AG04450 (cell line): ENCODE measurements around the gene CBX2. TPM values are rescaled to one million over a fixed set of nuclear protein-coding genes. Genes with fewer than 3 reads are reported as not detected.
"Not testable (repeated sequence)": the region's sequence is repeated elsewhere in the genome, so short reads cannot be mapped to it uniquely, and the experiment has no call there.

Source experiments
- CTCF ChIA-PET: fragments of 300-600, 350-600 bp; formaldehyde crosslinking; extraction: SDS; loops from one replicate; lab custom pipeline; 2022; ENCODE audit warnings: antibody characterized with exemption, inconsistent platforms; lab: Charles Lee
- POLR2A ChIA-PET: fragments of 350-600 bp; formaldehyde crosslinking; extraction: SDS; loops from one replicate; lab custom pipeline; 2021; ENCODE audit warnings: antibody characterized with exemption, inconsistent platforms; lab: Yijun Ruan, JAX
- DNase-seq: peaks from one replicate; pipeline ENCODE4 v3.0.0-alpha.2; 2011; ENCODE audit warnings: low read depth, low spot score
- H3K27ac ChIP-seq: one replicate; pipeline ENCODE4 v1.5.1; 2012; ENCODE audit warnings: low read depth, low read length, control low read depth
- H3K27me3 ChIP-seq: one replicate; pipeline ENCODE4 v1.6.0; 2012; ENCODE audit warnings: low read length; ENCODE audit not compliant: control insufficient read depth, insufficient read depth
- H3K4me3 ChIP-seq: 2 replicates; pipeline ENCODE4 v1.5.1; 2011; ENCODE audit warnings: mild to moderate bottlenecking, low read depth, low read length, control low read depth
- H3K9me3 ChIP-seq: 2 replicates; pipeline ENCODE4 v1.5.1; 2012; ENCODE audit warnings: low read length; ENCODE audit not compliant: control insufficient read depth, insufficient read depth
- CTCF ChIP-seq: IDR thresholded peaks from 2 replicates; pipeline ENCODE4 v1.5.1; 2011; ENCODE audit warnings: low read depth, low read length, control low read depth, inconsistent platforms
- polyA plus RNA-seq: library from polyadenylated mRNA; depleted of rRNA; stranded (reverse); fragments of >200 nt; gene quantifications from 2 replicates; pipeline ENCODE4 v1.2.3, GENCODE V29; 2011

The CBX2 gene
- polyA plus RNA-seq, 1 experiment = 2.3 TPM

- ChIA-PET CTCF (no interaction called here), POLR2A (interaction anchor here (0.6 kb wide), 1 partner anchor 1458 kb away, joined by 4 read pairs; no protein-coding TSS in a partner anchor)
- no peak for TF ChIP-seq CTCF
- H3K9me3 ChIP-seq = no peaks in the 10 kb centered on the region
- H3K27ac ChIP-seq = no peak overlapping the region
- no peak for DNase-seq
- no peak overlapping the region for H3K4me3 ChIP-seq
- peaks cover 47% of the 10 kb centered on the region for H3K27me3 ChIP-seq
Observed at GRCh38 chr17:79771276-79771675, 6.7 kb upstream of the CBX2 start.

GRCh38 chr17:79772726-79773125, 5.2 kb upstream of the CBX2 start:
- H3K27ac ChIP-seq, POLR2A ChIA-PET, DNase-seq, H3K4me3 ChIP-seq, H3K9me3 ChIP-seq, CTCF ChIA-PET: not testable (repeated sequence)
- H3K27me3 ChIP-seq = peaks cover 61% of the 10 kb centered on the region

DNA sequence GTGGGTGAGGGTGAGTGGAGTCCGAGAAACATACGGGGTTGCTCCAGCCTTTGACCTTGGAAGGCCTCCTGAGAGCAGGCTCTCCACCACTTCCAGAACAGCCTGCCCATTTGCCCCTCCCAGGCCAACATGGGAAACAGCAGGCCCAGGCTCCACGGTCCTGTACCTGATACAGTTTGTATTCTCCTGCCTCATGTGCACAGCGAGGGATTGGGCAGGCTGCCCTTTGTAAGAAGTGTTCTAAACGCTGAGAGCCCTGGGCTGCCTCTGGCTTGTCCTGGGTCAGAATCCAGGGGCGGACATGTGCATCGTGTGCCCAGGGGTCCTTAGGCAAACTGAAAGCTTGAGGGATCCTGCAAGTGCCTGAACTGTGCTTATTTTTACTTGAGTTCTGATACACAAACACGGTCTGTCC, 3.4 kb upstream of the CBX2 start:
- no peak for DNase-seq
- Histone ChIP-seq H3K9me3 (no peaks in the 10 kb centered on the region), H3K27me3 (peaks cover 53% of the 10 kb centered on the region), H3K27ac (no peak overlapping the region), H3K4me3 (no peak overlapping the region)
- no peak for TF ChIP-seq CTCF
- CTCF ChIA-PET = interaction anchor here (2.1 kb wide), 1 partner anchor 33 kb away, joined by 9 read pairs; no protein-coding TSS in a partner anchor
- POLR2A ChIA-PET = no interaction called here

GRCh38 chr17:79775632-79776031, 2.3 kb upstream of the CBX2 start:
- ChIA-PET POLR2A (no interaction called here), CTCF (interaction anchor here (1.1 to 2.1 kb wide), 2 partner anchors 29 to 34 kb away, joined by 3 to 9 read pairs; no protein-coding TSS in a partner anchor)
- H3K4me3 ChIP-seq = no peak overlapping the region
- H3K27ac ChIP-seq = no peak overlapping the region
- TF ChIP-seq CTCF = no peak
- H3K27me3 ChIP-seq = peaks cover 50% of the 10 kb centered on the region
- DNase-seq = no peak
- H3K9me3 ChIP-seq = no peaks in the 10 kb centered on the region

DNA sequence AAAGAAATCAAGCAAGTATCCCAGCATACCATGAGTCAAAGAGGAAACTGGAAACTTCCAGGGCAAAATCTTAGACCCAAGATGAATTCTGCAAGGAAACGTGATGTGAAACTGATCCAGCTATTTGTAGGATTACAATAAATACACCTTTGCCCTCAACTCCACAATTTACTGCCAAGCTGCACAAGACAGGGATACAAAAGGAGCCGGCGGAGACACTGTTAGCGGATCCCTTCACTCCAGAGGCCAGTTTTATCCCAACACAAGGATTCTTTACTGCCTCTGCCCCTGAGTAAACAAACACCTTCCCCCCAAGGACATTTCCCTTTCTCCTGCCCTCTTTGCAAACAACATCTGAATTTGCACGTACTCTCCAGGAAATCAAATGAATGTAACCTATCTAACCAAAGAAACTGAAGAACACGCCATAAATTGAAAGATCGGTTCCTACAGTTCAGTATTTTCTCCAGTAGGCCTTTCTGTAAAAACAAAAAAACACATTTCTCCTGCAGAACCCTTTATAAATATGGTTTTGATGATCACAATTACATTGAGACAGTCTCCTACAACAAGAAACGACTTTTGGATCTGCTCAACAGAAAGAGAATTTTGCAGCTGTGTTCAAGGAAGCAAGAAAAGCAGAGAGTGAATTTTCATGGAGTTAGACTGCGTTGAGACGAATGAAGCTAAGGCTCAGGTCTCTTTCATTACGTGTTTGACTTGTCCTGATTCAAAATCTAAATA, 1.4 kb upstream of the CBX2 start:
- ChIA-PET POLR2A (interaction anchor here (0.6 kb wide), 1 partner anchor 63 kb away, joined by 3 read pairs; the partner anchor contains the start of gene CBX4), CTCF (interaction anchor here (0.7 kb wide), 1 partner anchor 13 kb away, joined by 5 read pairs; no protein-coding TSS in a partner anchor)
- H3K9me3 ChIP-seq = no peaks in the 10 kb centered on the region
- no peak for DNase-seq
- TF ChIP-seq CTCF = no peak
- H3K27ac ChIP-seq = no peak overlapping the region
- peaks cover 49% of the 10 kb centered on the region for H3K27me3 ChIP-seq
- no peak overlapping the region for H3K4me3 ChIP-seq
